ENCODE data around the gene DDX60. TPM values are rescaled to one million over a fixed set of nuclear protein-coding genes. Genes with fewer than 3 reads are reported as not detected.

The DDX60 gene
- total RNA-seq, 1 experiment from 2014 or later, result 12.2 TPM

GRCh38 chr4:168309781-168310180 is 8.8 kb downstream of the DDX60 start:
- no peaks in the 10 kb centered on the region for H3K9me3 ChIP-seq (ENCODE audit: insufficient read depth, low read depth)
- no peaks in the 10 kb centered on the region for H3K36me3 ChIP-seq (ENCODE audit: low read depth)
- ChIA-PET POLR2A (ENCODE audit: unreplicated experiment) (no interaction called here), CTCF (no interaction called here)
- H3K4me3 ChIP-seq, result no peak overlapping the region
- BruUV-seq (replicated peaks), result no TSS peak
- H3K4me1 ChIP-seq (replicated peaks; ENCODE audit: insufficient read depth), result peaks cover 10% of the 10 kb centered on the region
- H2AFZ ChIP-seq, result no peak overlapping the region
- no peak for TF ChIP-seq EZH2 (IDR thresholded peaks at IDR 0.05; ENCODE audit: low read depth)
- no peak for TF ChIP-seq CTCF (conservative IDR thresholded peaks at IDR 0.05)
- DNase-seq, result no peak
- H3K79me2 ChIP-seq (ENCODE audit: low read depth), result no peaks in the 10 kb centered on the region
- H3K4me2 ChIP-seq, result no peak overlapping the region
- H3F3A ChIP-seq (ENCODE audit: insufficient read depth, low read depth), result 0 out of 2 replicates have a peak, but pooled peaks cover 3% of the 10 kb centered on the region
- H3K9me2 ChIP-seq (ENCODE audit: insufficient read depth), result no peaks in the 10 kb centered on the region
- H3K27me3 ChIP-seq (ENCODE audit: insufficient read depth, low read depth), result no peaks in the 10 kb centered on the region
- H3K27ac ChIP-seq, result no peak overlapping the region
- intact Hi-C loops (cut with micrococcal nuclease; ENCODE audit: unreplicated experiment), result no loop called here
- no peaks in the 10 kb centered on the region for H4K20me1 ChIP-seq (ENCODE audit: insufficient read depth)

GRCh38 chr4:168308912-168309311 is 9.6 kb downstream of the DDX60 start:
- 0 out of 2 replicates have a peak, but pooled peaks cover 4% of the 10 kb centered on the region for H3F3A ChIP-seq (ENCODE audit: insufficient read depth, low read depth)
- peaks cover 18% of the 10 kb centered on the region for H3K4me1 ChIP-seq (replicated peaks; ENCODE audit: insufficient read depth)
- no TSS peak for BruUV-seq (replicated peaks)
- CTCF ChIA-PET, result no interaction called here
- no peaks in the 10 kb centered on the region for H3K36me3 ChIP-seq (ENCODE audit: low read depth)
- H3K79me2 ChIP-seq (ENCODE audit: low read depth), result no peaks in the 10 kb centered on the region
- intact Hi-C loops (cut with micrococcal nuclease; ENCODE audit: unreplicated experiment), result no loop called here
- H3K27ac ChIP-seq, result no peak overlapping the region
- no peaks in the 10 kb centered on the region for H3K9me3 ChIP-seq (ENCODE audit: insufficient read depth, low read depth)
- no peaks in the 10 kb centered on the region for H3K27me3 ChIP-seq (ENCODE audit: insufficient read depth, low read depth)
- no peak for DNase-seq
- TF ChIP-seq CTCF (conservative IDR thresholded peaks at IDR 0.05), result no peak
- no peaks in the 10 kb centered on the region for H3K9me2 ChIP-seq (ENCODE audit: insufficient read depth)
- POLR2A ChIA-PET (ENCODE audit: unreplicated experiment), result no interaction called here
- H3K4me3 ChIP-seq, result no peak overlapping the region
- no peak overlapping the region for H2AFZ ChIP-seq
- no peak overlapping the region for H3K4me2 ChIP-seq
- H4K20me1 ChIP-seq (ENCODE audit: insufficient read depth), result no peaks in the 10 kb centered on the region

GRCh38 chr4:168306476-168306875 is 12.1 kb downstream of the DDX60 start:
- Histone ChIP-seq H3K4me3 (no peak overlapping the region), H3K27ac (no peak overlapping the region), H3K9me3 (ENCODE audit: insufficient read depth, low read depth) (no peaks in the 10 kb centered on the region), H2AFZ (no peak overlapping the region), H3K9me2 (ENCODE audit: insufficient read depth) (no peaks in the 10 kb centered on the region), H3F3A (ENCODE audit: insufficient read depth, low read depth) (0 out of 2 replicates have a peak, but pooled peaks cover 4% of the 10 kb centered on the region), H3K4me1 (replicated peaks; ENCODE audit: insufficient read depth) (peaks cover 18% of the 10 kb centered on the region), H3K27me3 (ENCODE audit: insufficient read depth, low read depth) (no peaks in the 10 kb centered on the region), H3K4me2 (no peak overlapping the region), H3K79me2 (ENCODE audit: low read depth) (no peaks in the 10 kb centered on the region), H3K36me3 (ENCODE audit: low read depth) (no peaks in the 10 kb centered on the region), H4K20me1 (ENCODE audit: insufficient read depth) (no peaks in the 10 kb centered on the region)
- BruUV-seq (replicated peaks), result no TSS peak
- POLR2A ChIA-PET (ENCODE audit: unreplicated experiment), result no interaction called here
- CTCF ChIA-PET, result no interaction called here
- no peak for TF ChIP-seq CTCF (conservative IDR thresholded peaks at IDR 0.05)
- no peak for TF ChIP-seq EZH2 (IDR thresholded peaks at IDR 0.05; ENCODE audit: low read depth)
- no peak for DNase-seq
- intact Hi-C loops (cut with micrococcal nuclease; ENCODE audit: unreplicated experiment), result no loop called here

Measured in PC-9 (cell line).